Measurements from ENCODE around the gene CAMTA2. TPM values are rescaled to one million over a fixed set of nuclear protein-coding genes. Genes with fewer than 3 reads are reported as not detected.
A peak's percentile ranks its signal among the peaks of the same experiment; 100 is the strongest.

Gene CAMTA2
- total and polyA plus RNA-seq, 7 donors, result 30.3 to 60.8 (median 48.4) TPM

DNA sequence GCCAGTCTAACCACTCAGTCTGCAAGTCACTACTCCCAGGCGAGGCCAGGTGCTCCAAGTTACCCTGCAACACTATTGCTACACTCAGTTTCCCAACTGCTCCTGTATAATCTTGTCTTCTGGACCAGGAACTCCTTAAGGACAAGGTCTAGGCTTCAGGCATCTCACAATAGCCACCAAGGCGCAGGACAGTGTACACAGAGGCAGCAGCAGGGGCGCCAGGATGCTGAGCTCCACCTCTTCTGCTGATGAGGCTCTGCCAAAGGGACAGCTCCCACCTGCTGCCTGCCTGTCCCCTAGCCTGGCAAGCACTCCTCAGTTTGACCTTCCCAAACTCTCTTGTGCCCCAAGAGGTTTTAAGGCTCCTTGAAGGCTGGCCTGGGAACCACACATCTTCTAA, 51.0 kb downstream of the CAMTA2 start:
- peak in 1 of 4 donors; percentile 23 for ATAC-seq
- Histone ChIP-seq H3K4me1 (peaks cover 43% of the 10 kb centered on the region), H3K4me3 (peak overlapping the region; percentile 7), H3K36me3 (ENCODE audit: insufficient read depth in 1 of 2, low read depth in 1 of 2) (peaks cover 0 to 30% of the 10 kb centered on the region in 2 donors), H3K27ac (peak overlapping the region; percentile 95), H3K9me3 (no peaks in the 10 kb centered on the region), H3K27me3 (ENCODE audit: insufficient read depth in 3 of 3, low read length in 2 of 3) (no peaks in the 10 kb centered on the region)
- peak in 1 of 2 donors; percentile 56 for DNase-seq
- TF ChIP-seq, protein P1, sequence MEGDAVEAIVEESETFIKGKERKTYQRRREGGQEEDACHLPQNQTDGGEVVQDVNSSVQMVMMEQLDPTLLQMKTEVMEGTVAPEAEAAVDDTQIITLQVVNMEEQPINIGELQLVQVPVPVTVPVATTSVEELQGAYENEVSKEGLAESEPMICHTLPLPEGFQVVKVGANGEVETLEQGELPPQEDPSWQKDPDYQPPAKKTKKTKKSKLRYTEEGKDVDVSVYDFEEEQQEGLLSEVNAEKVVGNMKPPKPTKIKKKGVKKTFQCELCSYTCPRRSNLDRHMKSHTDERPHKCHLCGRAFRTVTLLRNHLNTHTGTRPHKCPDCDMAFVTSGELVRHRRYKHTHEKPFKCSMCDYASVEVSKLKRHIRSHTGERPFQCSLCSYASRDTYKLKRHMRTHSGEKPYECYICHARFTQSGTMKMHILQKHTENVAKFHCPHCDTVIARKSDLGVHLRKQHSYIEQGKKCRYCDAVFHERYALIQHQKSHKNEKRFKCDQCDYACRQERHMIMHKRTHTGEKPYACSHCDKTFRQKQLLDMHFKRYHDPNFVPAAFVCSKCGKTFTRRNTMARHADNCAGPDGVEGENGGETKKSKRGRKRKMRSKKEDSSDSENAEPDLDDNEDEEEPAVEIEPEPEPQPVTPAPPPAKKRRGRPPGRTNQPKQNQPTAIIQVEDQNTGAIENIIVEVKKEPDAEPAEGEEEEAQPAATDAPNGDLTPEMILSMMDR (IDR thresholded peaks at IDR 0.05), result no peak
- 39 to 68% (median 47%) methylated on average over 3 of the region's 3 CpGs for WGBS, 3 donors
- intact Hi-C loops (cut with DNase I), result loop anchor here (5.0 kb wide), 2 partner anchors 46 to 141 kb away; partner anchors contain the start of gene ZFP3 (in 1 of the 2)

DNA sequence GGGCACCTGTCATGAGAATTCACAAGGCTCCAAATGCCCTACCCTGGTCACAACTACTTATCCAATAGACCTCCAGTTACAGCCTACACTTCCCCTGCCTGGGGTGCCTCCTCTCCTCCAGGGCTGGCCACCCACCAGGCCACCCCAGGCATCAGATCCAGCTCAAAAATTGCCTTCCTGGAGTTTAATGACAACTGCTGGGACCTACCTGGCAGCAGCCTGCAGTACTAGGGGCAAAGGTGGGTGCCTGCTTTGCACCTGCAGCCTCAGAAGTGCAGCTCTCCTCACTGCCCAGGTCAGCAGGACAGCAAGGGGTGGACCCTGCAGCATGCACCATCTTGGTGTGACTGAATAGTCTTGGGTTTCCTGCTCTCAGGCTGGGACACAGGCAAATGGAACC, 51.8 kb downstream of the CAMTA2 start:
- intact Hi-C loops (cut with DNase I), result loop anchor here (2.0 to 5.0 kb wide), 3 partner anchors 27 to 142 kb away; partner anchors contain the start of gene ZFP3 (in 1 of the 2)
- Histone ChIP-seq H3K27ac (no peak overlapping the region), H3K9me3 (no peaks in the 10 kb centered on the region), H3K36me3 (ENCODE audit: insufficient read depth in 1 of 2, low read depth in 1 of 2) (peaks cover 0 to 38% of the 10 kb centered on the region in 2 donors), H3K27me3 (ENCODE audit: insufficient read depth in 3 of 3, low read length in 2 of 3) (no peaks in the 10 kb centered on the region), H3K4me3 (no peak overlapping the region), H3K4me1 (peaks cover 38% of the 10 kb centered on the region)
- DNase-seq (peak in 1 of 2 donors; percentile 15), ATAC-seq (no peak)
- TF ChIP-seq, protein P1 (IDR thresholded peaks at IDR 0.05), result no peak

DNA sequence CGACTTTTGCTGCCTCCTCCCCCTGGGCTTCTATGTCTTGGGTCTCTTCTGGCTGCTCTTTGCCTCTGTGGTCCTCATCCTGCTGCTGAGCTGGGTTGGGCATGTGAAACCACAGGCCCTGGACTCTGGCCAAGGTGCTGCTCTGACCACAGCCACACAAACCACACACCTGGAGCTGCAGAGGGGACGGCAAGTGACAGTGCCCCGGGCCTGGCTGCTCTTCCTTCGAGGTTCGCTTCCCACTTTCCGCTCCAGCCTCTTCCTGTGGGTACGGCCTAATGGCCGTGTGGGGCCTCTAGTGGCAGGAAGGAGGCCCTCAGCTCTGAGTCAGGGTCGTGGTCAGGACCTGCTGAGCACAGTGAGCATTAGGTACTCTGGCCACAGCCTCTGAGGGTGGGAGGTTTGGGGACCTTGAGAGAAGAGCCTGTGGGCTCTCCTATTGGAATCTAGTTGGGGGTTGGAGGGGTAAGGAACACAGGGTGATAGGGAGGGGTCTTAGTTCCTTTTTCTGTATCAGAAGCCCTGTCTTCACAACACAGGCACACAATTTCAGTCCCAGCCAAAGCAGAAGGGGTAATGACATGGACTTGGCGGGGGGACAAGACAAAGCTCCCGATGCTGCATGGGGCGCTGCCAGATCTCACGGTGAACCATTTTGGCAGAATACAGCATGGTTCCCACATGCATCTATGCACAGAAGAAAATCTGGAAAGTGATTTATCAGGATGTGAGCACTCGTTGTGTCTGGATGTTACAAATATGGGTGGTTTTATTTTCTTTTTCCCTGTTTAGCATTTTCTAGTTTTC, 53.1 kb downstream of the CAMTA2 start:
- DNase-seq, result peak in 1 of 2 donors; percentile 69
- TF ChIP-seq, protein P1 (IDR thresholded peaks at IDR 0.05), result peak; percentile 5

DNA sequence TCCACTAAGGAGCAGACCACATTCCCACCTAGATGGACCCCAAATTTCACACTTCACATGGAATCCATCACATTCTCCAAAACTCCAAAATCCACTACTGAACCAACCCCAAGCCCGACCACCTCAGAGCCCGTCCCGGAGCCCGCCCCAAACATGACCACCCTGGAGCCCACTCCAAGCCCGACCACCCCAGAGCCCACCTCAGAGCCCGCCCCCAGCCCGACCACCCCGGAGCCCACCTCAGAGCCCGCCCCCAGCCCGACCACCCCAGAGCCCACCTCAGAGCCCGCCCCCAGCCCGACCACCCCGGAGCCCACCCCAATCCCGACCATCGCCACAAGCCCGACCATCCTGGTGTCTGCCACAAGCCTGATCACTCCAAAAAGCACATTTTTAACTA, 53.8 kb downstream of the CAMTA2 start:
- Histone ChIP-seq H3K27me3 (ENCODE audit: insufficient read depth in 3 of 3, low read length in 2 of 3) (no peaks in the 10 kb centered on the region), H3K36me3 (ENCODE audit: insufficient read depth in 1 of 2, low read depth in 1 of 2) (peaks cover 0 to 47% of the 10 kb centered on the region in 2 donors), H3K4me3 (no peak overlapping the region), H3K27ac (peak overlapping the region; percentile 36), H3K4me1 (peaks cover 33% of the 10 kb centered on the region), H3K9me3 (no peaks in the 10 kb centered on the region)
- no peak for ATAC-seq
- DNase-seq, result peak in 1 of 2 donors; percentile 13
- 74 to 87% (median 78%) methylated on average over 13 to 16 of the region's 16 CpGs for WGBS, 3 donors
- intact Hi-C loops (cut with DNase I), result loop anchor here in 1 of 2 donors (2.0 kb wide), 1 partner anchor 25 kb away; no protein-coding TSS in a partner anchor
- TF ChIP-seq, protein P1 (IDR thresholded peaks at IDR 0.05), result no peak

More for the DNA sequence above, 53.1 kb downstream of the CAMTA2 start:
- Histone ChIP-seq H3K9me3 (no peaks in the 10 kb centered on the region), H3K27me3 (ENCODE audit: insufficient read depth in 3 of 3, low read length in 2 of 3) (no peaks in the 10 kb centered on the region), H3K4me1 (peaks cover 38% of the 10 kb centered on the region), H3K36me3 (ENCODE audit: insufficient read depth in 1 of 2, low read depth in 1 of 2) (peaks cover 0 to 44% of the 10 kb centered on the region in 2 donors), H3K4me3 (no peak overlapping the region), H3K27ac (peak overlapping the region; percentile 36)
- WGBS, 3 donors, result 19 to 20% (median 20%) methylated on average over 14 of the region's 14 CpGs
- ATAC-seq, result peak; percentile 39 to 62 (median 48)
- intact Hi-C loops (cut with DNase I), result loop anchor here in 1 of 2 donors (2.0 kb wide), 1 partner anchor 26 kb away; no protein-coding TSS in a partner anchor
